Calu3 (cell line): ENCODE measurements around the gene S1PR2. TPM values are rescaled to one million over a fixed set of nuclear protein-coding genes. Genes with fewer than 3 reads are reported as not detected.

Source experiments
- BruUV-seq: library from RNA; stranded (reverse); fragments of 400-500 nt; replicated peaks from 2 replicates; lab custom pipeline; 2021; lab: Mats Ljungman, UMichigan
- CTCF ChIA-PET: fragments of 300-600 bp; sonication (Branson Sonifier 250); formaldehyde crosslinking; loops from one replicate; lab custom pipeline; 2022; ENCODE audit warnings: antibody characterized with exemption; lab: Charles Lee
- DNase-seq: peaks from one replicate; pipeline ENCODE4 v3.0.0; 2022
- H3K27ac Mint-ChIP-seq: one replicate; pipeline ENCODE4 v1.8.0; 2022; ENCODE audit warnings: mixed read lengths; ENCODE audit not compliant: unreplicated experiment
- H3K27me3 Mint-ChIP-seq: one replicate; pipeline ENCODE4 v1.8.0; 2022; ENCODE audit warnings: mixed read lengths; ENCODE audit not compliant: unreplicated experiment
- H3K36me3 Mint-ChIP-seq: one replicate; pipeline ENCODE4 v1.8.0; 2022; ENCODE audit warnings: mild to moderate bottlenecking, moderate library complexity, mixed read lengths; ENCODE audit not compliant: insufficient read depth, unreplicated experiment
- H3K4me1 Mint-ChIP-seq: one replicate; pipeline ENCODE4 v1.8.0; 2022; ENCODE audit warnings: mild to moderate bottlenecking, low read depth, mixed read lengths; ENCODE audit not compliant: unreplicated experiment
- H3K4me3 Mint-ChIP-seq: one replicate; pipeline ENCODE4 v1.8.0; 2022; ENCODE audit warnings: mild to moderate bottlenecking, low read depth, moderate library complexity, mixed read lengths; ENCODE audit not compliant: unreplicated experiment
- H3K9me3 Mint-ChIP-seq: one replicate; pipeline ENCODE4 v1.8.0; 2022; ENCODE audit warnings: low read depth, mixed read lengths; ENCODE audit not compliant: unreplicated experiment
- CTCF ChIP-seq: fragments of 200-600 bp; IDR thresholded peaks from one replicate; pipeline ENCODE4 v1.8.0; 2022; ENCODE audit warnings: antibody characterized with exemption; ENCODE audit not compliant: unreplicated experiment
- intact Hi-C: fragments of 100-400 bp; cut with micrococcal nuclease; formaldehyde crosslinking; loops from one replicate; pipeline ENCODE4 v1.10.0; 2022; ENCODE audit not compliant: unreplicated experiment
- total RNA-seq: library from RNA; stranded (reverse); gene quantifications from 2 replicates; pipeline ENCODE4 v1.2.3, GENCODE V29; 2022

Gene S1PR2
- total RNA-seq, 1 experiment from 2014 or later = 4.8 TPM

- no TSS peak for BruUV-seq
- Mint-ChIP-seq H3K36me3 (peaks cover 23% of the 10 kb centered on the region), H3K4me1 (no peaks in the 10 kb centered on the region), H3K27ac (no peak overlapping the region), H3K27me3 (no peaks in the 10 kb centered on the region), H3K9me3 (no peaks in the 10 kb centered on the region), H3K4me3 (no peak overlapping the region)
- no peak for TF ChIP-seq CTCF
- intact Hi-C loops = no loop called here
- CTCF ChIA-PET = interaction anchor here (0.6 kb wide), 1 partner anchor 152 kb away, joined by 4 read pairs; no protein-coding TSS in a partner anchor
- DNase-seq = no peak
These were observed 3.9 kb upstream of the S1PR2 start for GRCh38 chr19:10235003-10235402.

GRCh38 chr19:10233946-10234345, 2.8 kb upstream of the S1PR2 start:
- Mint-ChIP-seq H3K4me3 (no peak overlapping the region), H3K36me3 (peaks cover 28% of the 10 kb centered on the region), H3K9me3 (no peaks in the 10 kb centered on the region), H3K27me3 (no peaks in the 10 kb centered on the region), H3K4me1 (no peaks in the 10 kb centered on the region), H3K27ac (no peak overlapping the region)
- DNase-seq = no peak
- CTCF ChIA-PET = no interaction called here
- no TSS peak for BruUV-seq
- TF ChIP-seq CTCF = no peak
- intact Hi-C loops = no loop called here

GRCh38 chr19:10231612-10232228, 589 bp upstream of the S1PR2 start:
- Mint-ChIP-seq H3K27me3 (no peaks in the 10 kb centered on the region), H3K27ac (no peak overlapping the region), H3K4me3 (peak overlapping the region; percentile 68), H3K4me1 (no peaks in the 10 kb centered on the region), H3K9me3 (no peaks in the 10 kb centered on the region), H3K36me3 (peaks cover 28% of the 10 kb centered on the region)
- intact Hi-C loops = no loop called here
- BruUV-seq = no TSS peak
- CTCF ChIA-PET = interaction anchor here (0.6 to 0.7 kb wide), 2 partner anchors 8 to 11 kb away, joined by 4 read pairs; no protein-coding TSS in a partner anchor
- TF ChIP-seq CTCF = no peak
- DNase-seq = no peak

- no peak for DNase-seq
- no peak overlapping the region for H3K27ac Mint-ChIP-seq
- BruUV-seq = TSS peak; percentile 24
These were observed 814 bp downstream of the S1PR2 start for GRCh38 chr19:10230173-10230860.

More at GRCh38 chr19:10230173-10230860, 814 bp downstream of the S1PR2 start:
- intact Hi-C loops = no loop called here
- H3K36me3 Mint-ChIP-seq = peaks cover 28% of the 10 kb centered on the region
- peak overlapping the region; percentile 68 for H3K4me3 Mint-ChIP-seq
- CTCF ChIA-PET = no interaction called here
- no peaks in the 10 kb centered on the region for H3K4me1 Mint-ChIP-seq
- H3K9me3 Mint-ChIP-seq = no peaks in the 10 kb centered on the region
- TF ChIP-seq CTCF = no peak
- H3K27me3 Mint-ChIP-seq = no peaks in the 10 kb centered on the region
